Hindlimb muscle (tissue), 1 donor: ENCODE results near the gene UBE2E1. TPM values are rescaled to one million over a fixed set of nuclear protein-coding genes. Genes with fewer than 3 reads are reported as not detected.
"Not testable (repeated sequence)": the region's sequence is repeated elsewhere in the genome, so short reads cannot be mapped to it uniquely, and the experiment has no call there.

Experiments
- DNase-seq: peaks from one replicate; pipeline ENCODE4 v3.0.0-alpha.2; 2013
- polyA plus RNA-seq: library from polyadenylated mRNA; unstranded; fragments of 120-200 nt; gene quantifications from one replicate; pipeline ENCODE4 v1.2.1, GENCODE V29; 2013; ENCODE audit not compliant: insufficient read length

UBE2E1 gene
- polyA plus RNA-seq, 1 donor = 78.5 TPM

DNA sequence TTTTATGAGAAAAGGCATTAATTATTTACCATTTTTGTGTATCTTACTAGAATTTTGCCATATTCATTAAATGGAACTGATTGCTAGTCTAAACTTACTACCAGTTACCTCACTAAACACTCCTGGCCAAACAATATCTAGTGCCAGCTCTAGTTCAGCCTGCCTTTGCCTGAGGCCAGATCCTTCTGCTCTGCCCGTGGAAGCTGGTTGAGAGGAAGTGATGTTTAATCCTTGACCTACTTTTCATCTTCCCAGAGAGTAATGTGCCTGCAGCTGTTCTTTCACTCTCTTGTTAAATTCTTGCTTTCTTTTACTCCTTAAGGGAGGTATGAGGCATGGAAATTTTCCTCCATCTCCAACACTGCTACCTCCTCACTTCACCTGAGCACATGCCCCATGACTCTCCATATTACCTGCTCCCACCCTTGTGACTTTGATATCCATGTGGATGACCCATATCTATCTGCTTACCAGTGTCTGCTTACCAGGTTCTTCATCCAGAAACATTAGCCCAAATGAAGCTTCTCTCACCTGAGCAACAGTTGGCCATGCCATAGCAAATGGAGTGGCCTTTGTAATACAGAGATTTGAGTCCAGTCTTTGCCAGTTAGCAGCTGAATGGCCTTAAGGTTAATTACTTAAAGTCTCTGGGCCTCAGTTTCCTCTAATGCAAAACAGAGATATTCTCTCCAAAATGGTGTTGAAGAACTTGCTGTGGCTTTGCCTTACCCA is 53.4 kb downstream of the UBE2E1 start:
- DNase-seq = no peak

DNA sequence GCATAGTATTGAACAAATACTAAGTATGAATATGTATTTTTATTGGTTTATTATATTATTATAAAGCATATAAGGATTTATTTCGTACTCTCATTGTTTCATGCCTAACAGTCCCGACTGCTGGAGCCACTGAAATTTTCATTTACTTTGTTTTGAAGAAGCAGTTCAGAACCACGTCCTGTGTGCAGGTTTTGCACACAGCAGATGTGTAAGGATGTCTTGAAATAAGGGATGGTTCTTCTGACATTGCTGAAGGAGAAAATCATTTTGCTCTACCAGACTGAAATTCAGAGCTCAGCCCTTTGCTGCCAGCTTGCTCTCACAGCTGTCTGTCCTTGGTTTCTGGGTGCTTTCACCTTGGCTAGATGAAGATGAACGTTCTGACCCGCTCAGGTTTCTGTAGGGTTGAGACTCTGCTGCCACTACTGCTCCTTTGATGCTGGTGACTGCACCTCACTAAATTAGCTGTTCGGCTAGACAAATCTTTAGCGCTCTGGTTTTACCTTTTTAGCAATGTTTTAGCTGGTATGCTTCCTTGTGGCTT is 54.2 kb downstream of the UBE2E1 start:
- DNase-seq = no peak

DNA sequence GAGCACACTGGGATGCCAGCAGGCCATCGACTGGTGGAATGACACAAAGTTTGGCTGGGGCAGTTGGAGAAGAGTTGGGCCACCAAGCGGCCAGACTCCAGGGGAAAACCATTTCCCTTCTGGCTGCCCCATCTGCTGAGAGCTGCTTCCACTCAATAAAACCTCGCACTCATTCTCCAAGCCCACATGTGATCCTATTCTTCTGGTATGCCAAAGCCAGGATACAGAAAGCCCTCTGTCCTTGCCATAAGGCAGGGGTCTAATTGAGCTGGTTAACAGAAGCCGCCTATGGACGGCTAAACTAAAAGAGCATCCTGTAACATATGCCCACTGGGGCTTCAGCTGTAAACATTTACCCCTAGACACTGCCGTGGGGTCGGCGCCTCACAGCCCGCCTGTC is 55.9 kb downstream of the UBE2E1 start:
- DNase-seq = no peak

DNA sequence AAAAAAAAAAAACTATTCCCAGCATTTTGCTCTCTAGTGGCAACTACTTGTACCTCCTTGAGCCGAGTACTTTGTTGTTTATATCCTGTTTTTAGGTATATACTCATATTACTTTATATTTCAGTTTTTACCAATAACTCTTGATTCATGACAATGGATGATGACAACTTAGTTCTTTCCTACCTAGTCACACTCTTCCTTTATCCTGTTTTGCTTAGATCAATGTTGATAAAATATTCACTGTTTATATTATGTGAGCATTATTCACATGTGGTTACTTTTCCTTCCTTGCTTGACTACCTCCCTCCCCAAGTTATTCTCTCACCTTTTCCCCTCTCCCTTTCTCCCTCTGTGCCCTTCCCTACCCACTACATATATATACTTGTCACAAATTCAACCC is 57.3 kb downstream of the UBE2E1 start:
- DNase-seq = no peak

DNA sequence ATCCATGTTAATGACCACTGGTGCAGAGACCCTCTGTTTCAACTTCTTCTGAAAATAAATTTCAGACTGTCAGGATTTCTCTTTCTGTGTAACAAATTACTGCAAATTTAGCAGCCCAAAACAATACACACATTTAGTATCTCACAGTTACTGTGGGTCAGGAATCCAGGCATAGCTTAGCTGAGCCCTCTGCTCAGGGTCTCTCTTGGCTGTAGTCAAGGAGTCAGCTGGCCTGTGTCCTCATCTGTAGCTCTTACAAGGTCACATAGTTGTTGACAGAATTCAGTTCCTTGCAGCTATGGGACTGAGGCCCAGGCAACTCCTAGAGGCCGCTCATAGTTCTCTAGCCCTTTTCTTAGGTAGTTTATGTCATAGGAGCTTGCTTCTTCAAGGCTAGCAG is 59.2 kb downstream of the UBE2E1 start:
- no peak for DNase-seq

DNA sequence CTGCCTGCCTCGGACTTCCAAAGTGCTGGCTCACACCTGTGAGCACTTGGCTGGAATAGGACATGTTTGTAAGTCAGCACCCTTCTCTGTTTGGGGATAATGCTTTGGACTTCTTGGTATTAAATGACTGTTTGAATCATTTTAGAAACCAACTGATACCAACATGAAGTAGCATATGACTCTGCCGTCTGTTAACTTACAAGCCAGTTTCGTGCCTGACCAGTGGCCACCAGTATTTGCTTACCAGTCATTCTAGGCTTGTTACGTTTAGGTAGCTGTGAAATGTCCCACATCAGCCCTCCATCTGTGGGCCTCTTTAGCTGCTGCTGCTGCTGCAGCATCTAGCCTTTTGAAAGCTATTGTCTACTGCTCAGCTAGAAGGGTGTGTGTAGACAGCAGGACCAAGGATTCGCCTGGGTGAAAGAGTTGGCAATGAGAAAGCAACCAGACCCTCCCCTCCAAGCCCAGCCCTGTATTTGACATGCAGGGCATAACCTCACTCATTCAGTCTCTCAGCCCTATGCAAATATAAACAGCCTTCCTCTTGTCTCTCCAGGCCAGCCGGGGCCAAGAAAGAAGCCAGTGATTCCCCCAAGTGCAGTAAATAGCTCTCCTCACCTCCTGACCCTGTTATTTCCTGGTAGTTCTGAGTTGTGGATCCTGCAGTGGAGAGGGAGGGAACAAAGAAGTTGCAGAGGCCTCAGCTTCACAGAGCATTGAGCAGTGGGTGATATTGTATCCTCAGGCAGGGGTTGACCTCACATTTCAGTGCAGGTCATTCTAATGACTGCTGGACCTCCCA is 60.0 kb downstream of the UBE2E1 start:
- DNase-seq = no peak

DNA sequence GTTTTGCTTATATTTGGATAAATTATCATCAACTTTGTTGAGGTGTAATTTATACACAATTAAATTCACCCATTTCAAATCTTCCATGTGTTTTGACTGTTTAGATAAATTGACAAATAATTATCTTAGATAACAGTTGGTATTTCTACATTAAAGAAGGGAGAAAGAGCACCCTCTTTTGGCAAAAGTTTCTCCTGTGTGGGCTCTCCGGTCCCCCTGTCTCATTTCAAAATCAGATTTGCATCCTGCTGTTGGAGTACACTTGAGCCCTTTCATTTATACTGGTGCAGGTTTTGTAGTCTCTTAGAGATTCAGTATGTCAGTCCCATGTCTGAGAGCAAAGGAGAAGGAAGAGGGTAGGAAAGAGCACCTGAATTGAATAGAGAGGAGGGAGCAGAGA is 61.6 kb downstream of the UBE2E1 start:
- no peak for DNase-seq

DNA sequence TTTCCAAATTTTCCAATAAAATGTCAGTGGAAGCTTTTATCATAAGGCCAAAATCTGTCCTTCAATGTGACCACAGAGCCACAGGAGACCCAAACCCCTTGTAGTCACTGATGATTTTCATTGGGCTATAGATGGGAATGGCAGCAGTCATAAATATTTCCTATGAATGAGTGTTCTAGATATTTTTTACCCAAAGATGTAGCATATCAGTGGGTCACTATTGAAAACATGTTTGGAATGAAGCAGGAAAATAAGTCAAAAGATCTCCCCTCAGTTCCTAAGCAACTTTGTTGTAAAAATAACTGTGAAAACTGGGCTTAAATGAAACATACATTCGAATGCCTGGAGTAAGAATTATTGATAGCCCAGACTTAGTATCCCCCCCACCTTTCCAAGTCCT is 62.1 kb downstream of the UBE2E1 start:
- DNase-seq = no peak

DNA sequence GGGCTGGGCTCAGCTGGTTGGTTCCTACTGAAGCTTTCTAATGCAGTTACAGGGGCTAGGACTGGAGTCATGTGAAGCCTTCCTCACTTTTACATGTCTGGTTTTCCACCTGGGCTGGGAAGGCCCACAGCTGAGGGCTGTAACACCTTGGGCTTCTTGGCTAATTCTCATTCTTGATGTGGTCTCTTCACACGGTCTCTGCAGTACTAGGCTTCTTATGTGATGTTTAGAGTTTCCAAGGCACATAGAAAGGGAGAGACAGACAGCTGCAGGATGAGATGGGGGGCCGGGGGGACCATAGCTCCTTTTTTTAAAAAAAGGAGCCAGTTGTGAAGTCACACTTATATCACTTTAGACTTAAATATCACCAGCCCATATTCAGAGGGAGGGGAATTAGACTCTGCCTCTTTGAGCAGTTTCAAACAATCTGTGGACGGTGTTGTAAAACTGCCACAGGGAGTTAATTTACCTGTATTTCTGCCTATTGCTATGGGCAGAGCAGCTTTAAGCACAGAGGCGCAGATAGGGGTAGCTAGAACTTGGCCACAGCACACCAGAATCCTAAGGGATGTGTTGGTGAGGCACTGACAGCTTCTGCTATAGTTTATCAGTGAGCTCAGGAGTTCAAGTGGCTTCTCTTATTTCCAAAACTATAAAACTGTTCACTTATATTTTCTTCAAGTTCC is 64.4 kb downstream of the UBE2E1 start:
- DNase-seq = no peak

DNA sequence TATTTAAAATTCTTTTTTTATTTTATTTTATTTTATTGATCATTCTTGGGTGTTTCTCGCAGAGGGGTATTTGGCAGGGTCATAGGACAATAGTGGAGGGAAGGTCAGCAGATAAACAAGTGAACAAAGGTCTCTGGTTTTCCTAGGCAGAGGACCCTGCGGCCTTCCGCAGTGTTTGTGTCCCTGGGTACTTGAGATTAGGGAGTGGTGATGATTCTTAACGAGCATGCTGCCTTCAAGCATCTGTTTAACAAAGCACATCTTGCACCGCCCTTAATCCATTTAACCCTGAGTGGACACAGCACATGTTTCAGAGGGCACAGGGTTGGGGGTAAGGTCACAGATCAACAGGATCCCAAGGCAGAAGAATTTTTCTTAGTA is 64.9 kb downstream of the UBE2E1 start:
- not testable (repeated sequence) for DNase-seq

DNA sequence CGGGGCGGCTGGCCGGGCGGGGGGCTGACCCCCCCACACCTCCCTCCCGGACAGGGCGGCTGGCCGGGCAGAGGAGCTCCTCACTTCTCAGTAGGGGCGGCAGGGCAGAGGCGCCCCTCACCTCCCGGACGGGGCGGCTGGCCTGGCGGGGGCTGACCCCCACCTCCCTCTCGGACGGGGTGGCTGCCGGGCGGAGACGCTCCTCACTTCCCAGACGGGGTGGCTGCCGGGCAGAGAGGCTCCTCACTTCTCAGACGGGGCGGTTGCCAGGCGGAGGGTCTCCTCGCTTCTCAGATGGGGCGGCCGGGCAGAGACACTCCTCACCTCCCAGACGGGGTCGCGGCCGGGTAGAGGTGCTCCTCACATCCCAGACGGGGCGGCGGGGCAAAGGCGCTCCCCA is 65.6 kb downstream of the UBE2E1 start:
- DNase-seq = not testable (repeated sequence)

DNA sequence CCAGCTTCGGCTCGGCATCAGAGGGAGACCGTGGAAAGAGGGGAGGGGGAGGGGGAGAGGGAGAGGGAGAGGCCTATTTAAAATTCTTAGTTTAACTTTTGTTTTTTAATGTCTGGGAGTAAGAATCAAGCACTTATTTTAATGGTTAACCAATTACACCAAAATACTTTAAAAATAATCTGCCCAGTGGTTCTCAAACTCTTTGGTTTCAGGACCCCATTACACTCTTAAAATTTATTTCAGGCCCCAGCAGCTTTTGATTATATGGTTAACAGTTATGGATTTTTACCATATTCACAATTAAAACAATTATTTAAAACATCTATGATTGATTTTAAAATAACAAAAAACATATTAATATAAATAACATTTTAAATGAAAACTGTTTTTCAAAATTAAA is 66.6 kb downstream of the UBE2E1 start:
- DNase-seq = no peak

DNA sequence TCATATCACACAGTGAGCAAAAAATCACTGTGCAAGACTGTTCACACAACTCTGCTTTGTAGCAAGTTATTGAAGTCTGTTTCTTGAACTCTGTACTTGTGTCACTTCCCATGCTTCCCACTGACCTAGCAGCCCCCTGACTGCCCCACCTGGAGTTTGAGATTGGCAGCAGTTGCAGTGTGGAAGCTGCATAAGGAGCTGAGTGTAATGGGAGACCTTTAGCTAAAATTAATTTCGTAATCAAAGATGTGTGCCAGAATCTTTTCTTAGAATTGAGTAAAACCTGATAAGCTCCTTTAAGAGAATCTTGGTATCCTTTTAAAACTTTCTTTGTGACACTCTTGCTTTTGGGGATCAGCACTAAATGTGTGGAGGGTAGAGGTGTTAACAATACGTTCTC is 68.2 kb downstream of the UBE2E1 start:
- DNase-seq = no peak

DNA sequence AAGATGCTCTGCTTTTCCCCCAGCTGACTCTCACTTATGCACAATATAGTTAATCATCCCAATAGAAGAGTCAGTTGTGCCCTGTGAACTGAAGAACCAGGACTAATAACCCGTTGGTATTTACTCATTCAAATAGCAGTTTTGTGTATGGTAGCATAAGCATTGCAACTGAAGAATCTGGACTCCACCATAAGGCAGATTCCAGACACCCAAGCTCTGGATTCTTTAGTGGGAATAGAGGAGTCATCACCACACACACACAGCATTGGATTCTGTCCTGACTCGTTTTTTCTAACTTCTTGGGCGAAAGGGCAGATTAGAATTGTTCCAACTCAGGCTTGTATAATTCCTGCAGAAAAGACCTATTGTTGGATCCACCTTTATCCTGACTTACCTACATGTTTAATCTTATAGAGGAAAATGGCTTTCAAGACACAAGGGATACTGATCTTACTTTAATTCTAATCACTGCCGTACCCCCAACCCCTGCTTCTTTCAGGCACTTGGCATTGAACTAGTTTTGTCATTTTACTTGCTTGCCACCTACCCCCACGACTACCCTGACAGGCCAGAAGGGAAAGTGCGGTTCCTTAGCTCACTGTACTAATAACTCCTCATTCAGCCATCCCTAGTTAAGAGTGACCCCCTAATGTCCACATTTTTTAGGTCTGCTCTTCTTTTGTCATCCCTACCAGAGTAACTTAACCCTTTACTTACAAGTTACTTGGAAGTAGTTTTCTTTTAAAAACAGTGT is 68.8 kb downstream of the UBE2E1 start:
- DNase-seq = no peak

DNA sequence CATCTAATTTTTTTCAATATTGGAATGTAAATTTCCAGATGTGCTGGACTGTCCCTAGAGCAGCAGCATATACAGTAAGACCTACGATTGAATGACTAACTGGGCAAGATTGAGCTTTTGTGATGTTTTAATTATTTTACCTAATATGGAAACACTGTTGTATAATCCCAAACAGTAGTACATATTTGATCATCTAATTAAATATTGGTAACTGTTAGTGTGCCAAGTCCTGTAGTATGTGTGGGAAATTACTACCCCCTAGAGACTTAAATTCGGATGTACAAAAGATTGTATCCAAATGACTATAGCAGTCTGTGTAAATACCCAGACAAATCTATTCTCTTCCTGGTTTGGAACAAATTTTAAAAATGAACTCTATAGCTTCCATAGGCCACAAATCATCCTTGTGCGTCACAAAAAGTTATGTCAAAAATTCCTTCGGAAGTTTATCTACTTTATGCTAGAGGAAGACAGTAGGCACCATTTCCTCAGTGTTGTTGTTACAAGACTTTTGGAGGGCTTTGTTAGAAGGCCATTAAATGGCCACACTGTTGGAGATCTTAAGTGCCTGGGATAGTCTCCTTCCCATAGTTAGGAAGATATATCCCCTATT is 69.5 kb downstream of the UBE2E1 start:
- DNase-seq = no peak

DNA sequence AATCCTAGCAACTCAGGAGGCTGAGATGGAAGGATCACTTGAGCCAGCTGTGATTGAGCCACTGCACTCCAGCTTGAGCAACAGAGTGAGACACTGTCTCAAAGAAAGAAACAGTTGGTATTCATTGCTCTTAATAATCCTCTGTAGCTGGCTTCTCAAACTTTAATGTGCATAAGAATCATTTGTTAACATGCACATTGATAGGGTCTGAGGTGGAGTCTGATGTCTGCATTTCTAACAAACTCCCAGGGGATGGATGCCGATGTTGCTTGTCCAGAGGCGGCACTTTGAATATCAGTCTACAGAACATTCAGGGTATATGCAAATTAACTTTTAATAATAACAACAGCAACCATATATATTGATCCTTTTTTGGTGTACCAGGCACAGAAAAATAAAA is 71.2 kb downstream of the UBE2E1 start:
- DNase-seq = no peak

DNA sequence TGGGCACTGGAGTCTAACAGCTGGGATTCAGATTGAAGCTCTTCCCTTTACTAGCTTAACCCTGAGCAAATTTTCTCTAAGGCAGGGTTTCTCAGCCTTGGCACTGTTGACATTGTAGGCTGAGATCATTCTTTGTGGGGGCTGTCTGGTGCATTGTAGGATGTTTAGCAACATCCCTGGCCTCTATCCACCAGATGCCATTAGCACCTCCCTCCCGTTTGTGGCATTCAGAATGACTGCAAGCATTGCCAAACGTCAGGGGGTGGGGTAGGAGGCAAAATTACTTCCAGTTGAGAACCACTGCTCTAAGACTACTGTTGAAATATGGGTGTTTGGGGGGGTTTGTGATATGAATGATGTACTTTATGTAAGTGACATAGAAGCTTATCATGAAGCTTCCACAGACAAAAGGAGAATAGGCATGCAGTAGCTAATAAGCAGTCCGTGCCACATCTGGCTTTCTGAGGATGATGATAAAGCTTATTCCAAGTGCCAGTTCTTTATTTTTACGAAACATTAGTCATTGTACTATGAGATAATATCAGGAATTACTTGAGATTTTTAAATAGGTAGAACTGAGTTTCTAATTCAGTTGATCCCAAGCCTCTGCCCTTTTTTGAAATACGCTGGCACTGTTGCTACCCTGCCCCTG is 71.7 kb downstream of the UBE2E1 start:
- no peak for DNase-seq

DNA sequence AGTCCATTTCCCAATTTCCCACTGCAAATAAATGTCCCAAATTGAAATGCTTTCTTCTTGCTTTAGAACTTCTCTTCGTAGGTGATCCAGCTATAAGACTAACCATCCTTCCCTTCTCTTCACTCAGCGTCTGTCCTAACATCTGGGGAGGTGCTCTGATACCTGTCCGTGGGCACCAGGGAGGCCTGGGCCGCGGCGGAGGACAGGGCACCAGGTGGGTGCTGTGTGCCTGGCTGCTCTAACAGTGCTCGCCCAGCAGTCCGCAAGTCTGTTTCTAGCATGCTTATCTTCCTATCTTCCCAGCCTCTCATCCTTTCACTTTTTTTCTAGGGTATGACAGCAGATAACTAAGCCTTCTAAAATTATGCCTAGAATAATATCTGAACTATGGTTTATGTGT is 73.7 kb downstream of the UBE2E1 start:
- DNase-seq = no peak

DNA sequence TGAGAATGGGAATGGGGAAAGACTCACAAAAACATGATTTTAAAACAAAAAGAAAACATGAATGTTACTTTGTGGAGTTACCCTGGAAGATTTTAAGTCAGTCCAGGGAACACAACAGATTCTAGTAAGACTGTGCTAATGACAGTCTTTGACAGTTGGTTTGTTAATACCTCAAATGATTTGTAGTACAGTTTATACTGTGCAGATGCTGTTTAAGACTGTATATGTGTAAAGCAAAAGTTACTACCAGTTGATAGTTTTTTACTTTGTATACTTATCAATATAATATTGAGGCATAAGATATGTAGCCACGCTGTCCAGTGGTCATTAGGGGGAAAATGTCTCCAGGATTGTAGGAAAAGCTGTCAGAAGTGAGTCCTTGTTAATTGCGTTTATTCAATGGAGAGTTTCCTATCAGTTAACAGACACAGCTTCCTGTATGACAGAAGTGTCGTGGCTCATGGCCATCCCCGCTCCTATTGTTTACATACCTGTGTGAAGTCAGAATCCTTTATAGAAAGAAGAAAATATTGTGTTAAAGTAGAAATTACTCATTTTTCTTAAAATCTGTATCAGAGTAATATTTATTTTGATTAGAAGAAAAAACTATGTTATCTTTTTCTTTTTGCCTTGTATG is 75.1 kb downstream of the UBE2E1 start:
- DNase-seq = no peak

DNA sequence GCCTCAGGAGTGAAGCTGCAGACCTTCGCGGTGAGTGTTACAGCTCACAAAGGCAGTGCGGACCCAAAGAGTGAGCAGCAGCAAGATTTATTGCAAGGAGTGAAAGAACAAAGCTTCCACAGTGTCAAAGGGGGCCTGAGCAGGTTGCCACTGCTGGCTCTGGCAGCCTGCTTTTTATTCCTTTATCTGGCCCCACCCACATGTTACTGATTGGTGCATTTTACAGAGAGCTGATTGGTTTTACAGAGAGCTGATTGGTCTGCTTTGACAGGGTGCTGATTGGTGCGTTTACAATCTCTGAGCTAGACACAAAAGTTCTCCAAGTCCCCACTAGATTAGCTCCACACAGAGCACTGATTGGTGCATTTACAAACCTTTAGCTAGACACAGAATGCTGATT is 76.2 kb downstream of the UBE2E1 start:
- DNase-seq = not testable (repeated sequence)

DNA sequence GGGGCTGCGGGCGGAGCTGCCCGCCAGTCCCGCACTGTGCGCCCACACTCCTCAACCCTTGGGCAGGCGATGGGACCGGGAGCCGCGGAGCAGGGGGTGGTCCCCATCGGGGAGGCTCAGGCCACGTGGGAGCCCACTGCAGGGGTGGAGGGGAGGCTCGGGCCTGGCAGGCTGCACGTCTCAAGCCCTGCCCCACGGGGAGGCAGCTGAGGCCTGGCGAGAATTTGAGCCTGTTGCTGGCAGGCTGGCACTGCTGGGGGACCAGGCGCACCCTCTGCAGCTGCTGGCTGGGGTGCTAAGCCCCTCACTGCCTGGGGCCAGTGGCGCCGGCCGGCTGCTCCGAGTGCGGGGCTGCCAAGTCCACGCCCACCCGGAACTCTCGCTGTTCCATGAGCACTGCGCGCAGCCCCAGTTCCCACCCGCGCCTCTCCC is 76.7 kb downstream of the UBE2E1 start:
- no peak for DNase-seq
